ENCODE measurements around the gene CELSR2. TPM values are rescaled to one million over a fixed set of nuclear protein-coding genes. Genes with fewer than 3 reads are reported as not detected.

CELSR2 gene
- total and polyA plus RNA-seq, 2 of the 8 experiments (the other 6 are each of a cell fraction or from before 2014, with no cell fraction given): 12.0 to 27.7 TPM

DNA sequence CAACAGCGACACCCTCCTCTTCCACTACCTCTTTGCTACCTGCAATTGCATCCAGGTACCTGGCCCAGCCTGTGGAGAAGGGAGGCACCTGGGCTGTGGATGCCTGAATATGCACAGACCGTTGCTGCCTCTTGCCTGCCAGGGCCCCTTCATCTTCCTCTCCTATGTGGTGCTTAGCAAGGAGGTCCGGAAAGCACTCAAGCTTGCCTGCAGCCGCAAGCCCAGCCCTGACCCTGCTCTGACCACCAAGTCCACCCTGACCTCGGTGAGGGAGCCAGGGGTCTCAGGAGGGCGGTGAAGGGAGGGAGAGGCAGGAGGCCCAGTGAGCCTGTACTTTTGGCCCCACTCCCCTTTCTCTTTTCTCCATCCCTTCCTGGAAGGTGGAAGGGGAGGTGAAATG is 22.1 kb downstream of the CELSR2 start:
- H3K9me3 ChIP-seq (ENCODE audit: insufficient read depth in 2 of 2, low read depth in 1 of 2, low read length in 1 of 2): no peaks in the 10 kb centered on the region
- no peak overlapping the region for H2BK120ac ChIP-seq (replicated peaks; ENCODE audit: low read depth, low read length)
- no peak for TF ChIP-seq PHF8 (conservative IDR thresholded peaks at IDR 0.05; ENCODE audit: low read depth, low read length)
- TF ChIP-seq SIX5 (IDR thresholded peaks at IDR 0.05; ENCODE audit: low read depth, low read length): no peak
- no peak for TF ChIP-seq JUN (IDR thresholded peaks at IDR 0.05; ENCODE audit: low read depth, low read length)
- FAIRE-seq: no peak
- H3K4me1 ChIP-seq (replicated peaks in 1 of 4; ENCODE audit: control insufficient read depth in 3 of 4, insufficient read depth in 4 of 4, low read length in 3 of 4): peaks cover 0 to 5% (median 1%) of the 10 kb centered on the region in 4 experiments; a peak in 4 of 7 replicates
- H4K91ac ChIP-seq (replicated peaks; ENCODE audit: insufficient read length, low read length): no peak overlapping the region
- H4K20me1 ChIP-seq (replicated peaks in 1 of 2; ENCODE audit: control insufficient read depth in 1 of 2, insufficient read depth in 2 of 2, low read length in 2 of 2): peaks cover 0 to 7% of the 10 kb centered on the region in 2 experiments
- no peaks in the 10 kb centered on the region for H3K23me2 ChIP-seq (ENCODE audit: low read depth, low read length)
- WGBS, 2 experiments (ENCODE audit: extremely low coverage in 1 of 2, insufficient coverage in 1 of 2, insufficient read length in 1 of 2, insufficient replicate concordance in 2 of 2, low coverage in 1 of 2, low lambda C conversion rate in 2 of 2, missing lambda C conversion rate in 1 of 2): 84% methylated on average over 3 of the region's 6 CpGs; no CpG with 5 or more reads in 1 of the 2 experiments
- no peak overlapping the region for H2BK15ac ChIP-seq (ENCODE audit: low read length)
- no peak overlapping the region for H2AK5ac ChIP-seq (ENCODE audit: low read depth, low read length)
- no peak overlapping the region for H3K4ac ChIP-seq (replicated peaks; ENCODE audit: insufficient read length, low read depth, low read length)
- H3K9ac ChIP-seq (replicated peaks in 1 of 4; ENCODE audit: extremely low read depth in 1 of 4, low read depth in 3 of 4, low read length in 3 of 4): no peak overlapping the region
- H3K56ac ChIP-seq (replicated peaks; ENCODE audit: insufficient read length, low read depth, low read length): no peak overlapping the region
- POLR2A ChIA-PET (ENCODE audit: partially characterized antibody): no interaction called here
- no peak overlapping the region for H4K5ac ChIP-seq (ENCODE audit: insufficient read length, low read depth, low read length)
- H3K27me3 ChIP-seq (replicated peaks in 1 of 4; ENCODE audit: control insufficient read depth in 3 of 4, extremely low read depth in 1 of 4, insufficient read depth in 3 of 4, low read length in 3 of 4): no peaks in the 10 kb centered on the region
- H4K8ac ChIP-seq (ENCODE audit: extremely low read depth, insufficient read depth, low read length): peak overlapping the region; percentile 51; the same call in 1 of the 2 replicates
- H3K23ac ChIP-seq (ENCODE audit: insufficient read length): no peak overlapping the region
- no peak overlapping the region for H3K4me2 ChIP-seq (ENCODE audit: insufficient read depth in 1 of 2, low read depth in 2 of 2, low read length in 2 of 2)
- CTCF ChIA-PET (ENCODE audit: partially characterized antibody): interaction anchor here (0.9 to 1.2 kb wide), 3 partner anchors 13 to 127 kb away, joined by 3 read pairs; no protein-coding TSS in a partner anchor
- peaks cover 4 to 18% (median 14%) of the 10 kb centered on the region in 4 experiments; a peak in 4 of 8 replicates for H3K36me3 ChIP-seq (ENCODE audit: control insufficient read depth in 2 of 4, insufficient read depth in 4 of 4, low read length in 3 of 4)
- no peak overlapping the region for H2AFZ ChIP-seq (ENCODE audit: low read length)
- H2BK5ac ChIP-seq (ENCODE audit: low read depth, low read length): no peak overlapping the region; the same call in 1 of the 2 replicates
- no peak for DNase-seq (ENCODE audit: low read depth in 1 of 2, low spot score in 2 of 2)
- no peak overlapping the region for H3K18ac ChIP-seq (ENCODE audit: extremely low read depth, low read length)
- no peak overlapping the region for H3K27ac ChIP-seq (ENCODE audit: low read depth, low read length)
- H2BK20ac ChIP-seq (ENCODE audit: low read length): no peak overlapping the region
- H3K14ac ChIP-seq (ENCODE audit: insufficient read length): no peak overlapping the region
- H3K4me3 ChIP-seq (ENCODE audit: extremely low read depth in 1 of 4, insufficient read depth in 2 of 4, low read depth in 3 of 4, low read length in 4 of 4): no peak overlapping the region
- no peaks in the 10 kb centered on the region for H3K79me1 ChIP-seq (ENCODE audit: low read depth, low read length)
- H2BK12ac ChIP-seq (ENCODE audit: low read depth, low read length): no peak overlapping the region
- no peaks in the 10 kb centered on the region for H3K79me2 ChIP-seq (ENCODE audit: control insufficient read depth in 1 of 2, insufficient read depth in 2 of 2, low read length in 2 of 2)

All from H1 (cell line).